H1 (cell line): ENCODE data around the gene LRRC32. TPM values are rescaled to one million over a fixed set of nuclear protein-coding genes. Genes with fewer than 3 reads are reported as not detected.

ENCODE experiments used
- CTCF ChIA-PET: fragments of 300-600 bp; sonication (Branson Sonifier 250); formaldehyde crosslinking; loops from one replicate; lab custom pipeline; 2021; ENCODE audit not compliant: partially characterized antibody; lab: Charles Lee
- POLR2A ChIA-PET: fragments of 300-600 bp; sonication (Branson Sonifier 250); formaldehyde crosslinking; loops from one replicate; lab custom pipeline; 2021; ENCODE audit warnings: inconsistent platforms; ENCODE audit not compliant: partially characterized antibody; lab: Charles Lee
- DNase-seq, 2 experiments: peaks; one replicate each; pipeline versions ENCODE4 v3.0.0 to v3.0.0-alpha.2; 2010 to 2022; ENCODE audit warnings: low spot score in 2 of 2, low read depth in 1 of 2, mixed read lengths in 1 of 2
- FAIRE-seq: peaks from 2 replicates; lab custom pipeline; 2011; peaks lifted over from hg19 to GRCh38; lab: Jason Lieb, UNC
- H2AFZ ChIP-seq: 2 replicates; pipeline ENCODE4 v1.8.1; 2012; ENCODE audit warnings: low read length, inconsistent platforms
- H2AK5ac ChIP-seq: 2 replicates; pipeline ENCODE4 v1.6.1; 2013; ENCODE audit warnings: low read depth, low read length
- H2BK120ac ChIP-seq: replicated peaks from 2 replicates; pipeline ENCODE3; 2013; ENCODE audit warnings: low read depth, low read length, inconsistent platforms
- H2BK12ac ChIP-seq: 2 replicates; pipeline ENCODE4 v1.6.1; 2013; ENCODE audit warnings: low read depth, low read length
- H2BK15ac ChIP-seq: 2 replicates; pipeline ENCODE4 v1.6.1; 2013; ENCODE audit warnings: low read length
- H2BK20ac ChIP-seq: 2 replicates; pipeline ENCODE4 v1.6.1; 2013; ENCODE audit warnings: low read length
- H2BK5ac ChIP-seq: 2 replicates; pipeline ENCODE4 v1.6.1; 2013; ENCODE audit warnings: low read depth, low read length
- H3K14ac ChIP-seq: 2 replicates; pipeline ENCODE4 v1.6.1; 2013; ENCODE audit warnings: inconsistent platforms; ENCODE audit not compliant: insufficient read length
- H3K18ac ChIP-seq: 2 replicates; pipeline ENCODE4 v1.6.1; 2013; ENCODE audit warnings: low read length; ENCODE audit errors: extremely low read depth
- H3K23ac ChIP-seq: 2 replicates; pipeline ENCODE4 v1.6.1; 2013; ENCODE audit warnings: inconsistent platforms; ENCODE audit not compliant: insufficient read length
- H3K23me2 ChIP-seq: 2 replicates; pipeline ENCODE4 v1.6.1; 2013; ENCODE audit warnings: low read depth, low read length
- H3K27ac ChIP-seq: 2 replicates; pipeline ENCODE4 v1.6.1; 2011; ENCODE audit warnings: low read depth, low read length, inconsistent platforms
- H3K27me3 ChIP-seq, 4 experiments: replicated peaks in 1 of 4; 1 replicate in 1 of 4; 2 replicates in 3 of 4; pipeline versions ENCODE4 v1.6.1 to v1.8.1; 2011 to 2013; ENCODE audit warnings: low read length in 3 of 4, mild to moderate bottlenecking in 3 of 4, inconsistent platforms in 2 of 4, mixed read lengths in 2 of 4, moderate library complexity in 1 of 4; ENCODE audit not compliant: control insufficient read depth in 3 of 4, insufficient read depth in 3 of 4; ENCODE audit errors: extremely low read depth in 1 of 4
- H3K36me3 ChIP-seq, 4 experiments: 2 replicates each; pipeline versions ENCODE4 v1.6.1 to v1.8.1; 2011 to 2013; ENCODE audit warnings: mild to moderate bottlenecking in 4 of 4, low read length in 3 of 4, moderate library complexity in 2 of 4, control low read depth in 1 of 4, inconsistent platforms in 1 of 4; ENCODE audit not compliant: insufficient read depth in 4 of 4, control insufficient read depth in 2 of 4
- H3K4ac ChIP-seq: replicated peaks from 2 replicates; pipeline ENCODE3; 2013; ENCODE audit warnings: low read length, low read depth, mixed read lengths, inconsistent platforms; ENCODE audit not compliant: insufficient read length
- H3K4me1 ChIP-seq, 4 experiments: replicated peaks in 1 of 4; 1 replicate in 1 of 4; 2 replicates in 3 of 4; pipeline versions ENCODE4 v1.6.1 to v1.8.1; 2011 to 2013; ENCODE audit warnings: low read length in 3 of 4, inconsistent platforms in 2 of 4, mixed read lengths in 1 of 4; ENCODE audit not compliant: insufficient read depth in 4 of 4, control insufficient read depth in 3 of 4
- H3K4me2 ChIP-seq, 2 experiments: 2 replicates each; pipeline versions ENCODE4 v1.6.1 to v1.8.1; 2011 to 2013; ENCODE audit warnings: low read depth in 2 of 2, low read length in 2 of 2, control low read depth in 1 of 2, inconsistent platforms in 1 of 2, mild to moderate bottlenecking in 1 of 2; ENCODE audit not compliant: insufficient read depth in 1 of 2
- H3K4me3 ChIP-seq, 4 experiments: fragments of 200-600, 300-600 bp in 1 of 4; sonication (generic), shearing (Covaris generic), sonication (Bioruptor Twin) in 1 of 4; 2 replicates each; pipeline versions ENCODE4 v1.5.1 to v1.8.1; 2011 to 2016; ENCODE audit warnings: low read length in 4 of 4, low read depth in 3 of 4, control low read depth in 2 of 4, inconsistent platforms in 2 of 4, mild to moderate bottlenecking in 2 of 4, mixed read lengths in 1 of 4, moderate library complexity in 1 of 4; ENCODE audit not compliant: insufficient read depth in 2 of 4; ENCODE audit errors: extremely low read depth in 1 of 4
- H3K56ac ChIP-seq: replicated peaks from 2 replicates; pipeline ENCODE3; 2013; ENCODE audit warnings: low read depth, mild to moderate bottlenecking, mixed read lengths, low read length, inconsistent platforms; ENCODE audit not compliant: insufficient read length
- H3K79me1 ChIP-seq: 2 replicates; pipeline ENCODE4 v1.6.1; 2013; ENCODE audit warnings: low read depth, low read length, control low read depth
- H3K79me2 ChIP-seq, 2 experiments: 2 replicates each; pipeline versions ENCODE4 v1.6.1 to v1.8.1; 2012 to 2013; ENCODE audit warnings: low read length in 2 of 2, mild to moderate bottlenecking in 2 of 2, inconsistent platforms in 1 of 2; ENCODE audit not compliant: insufficient read depth in 2 of 2, control insufficient read depth in 1 of 2
- H3K9ac ChIP-seq, 4 experiments: replicated peaks in 1 of 4; 1 replicate in 1 of 4; 2 replicates in 3 of 4; pipeline versions ENCODE4 v1.6.1 to v1.8.1; 2011 to 2013; ENCODE audit warnings: low read depth in 3 of 4, low read length in 3 of 4, control low read depth in 2 of 4, mild to moderate bottlenecking in 2 of 4, moderate library complexity in 2 of 4, inconsistent platforms in 1 of 4; ENCODE audit errors: extremely low read depth in 1 of 4
- H3K9me3 ChIP-seq, 2 experiments: 2 replicates each; pipeline versions ENCODE4 v1.6.1 to v1.8.1; 2012 to 2013; ENCODE audit warnings: mild to moderate bottlenecking in 2 of 2, moderate library complexity in 2 of 2, control low read depth in 1 of 2, inconsistent platforms in 1 of 2, low read depth in 1 of 2, low read length in 1 of 2, mixed read lengths in 1 of 2; ENCODE audit not compliant: insufficient read depth in 2 of 2
- H4K20me1 ChIP-seq, 2 experiments: replicated peaks in 1 of 2; 2 replicates each; pipeline versions ENCODE3 to v1.8.1; 2011 to 2013; ENCODE audit warnings: inconsistent platforms in 2 of 2, low read length in 2 of 2, mild to moderate bottlenecking in 1 of 2; ENCODE audit not compliant: insufficient read depth in 2 of 2, control insufficient read depth in 1 of 2
- H4K5ac ChIP-seq: 2 replicates; pipeline ENCODE4 v1.6.1; 2013; ENCODE audit warnings: low read length, low read depth, mixed read lengths, inconsistent platforms; ENCODE audit not compliant: insufficient read length
- H4K8ac ChIP-seq: 2 replicates; pipeline ENCODE4 v1.8.0; 2013; ENCODE audit warnings: mild to moderate bottlenecking, moderate library complexity, low read length, inconsistent platforms; ENCODE audit not compliant: insufficient read depth; ENCODE audit errors: extremely low read depth
- H4K91ac ChIP-seq: replicated peaks from 2 replicates; pipeline ENCODE3; 2013; ENCODE audit warnings: low read length, mixed read lengths, inconsistent platforms; ENCODE audit not compliant: insufficient read length
- CEBPB ChIP-seq: IDR thresholded peaks from 2 replicates; pipeline ENCODE4 v1.6.1; 2012; ENCODE audit warnings: low read depth, low read length
- CTBP2 ChIP-seq: IDR thresholded peaks from 2 replicates; pipeline ENCODE4 v1.7.0; 2011; ENCODE audit warnings: borderline replicate concordance, mild to moderate bottlenecking, moderate library complexity, mixed read lengths, low read length; ENCODE audit not compliant: insufficient read depth, insufficient read length
- PHF8 ChIP-seq: fragments of 200-600 bp; sonication (generic); conservative IDR thresholded peaks from 2 replicates; pipeline ENCODE4 v1.7.1; 2012; ENCODE audit warnings: low read depth, mild to moderate bottlenecking, inconsistent platforms, low read length, moderate library complexity
- RXRA ChIP-seq: IDR thresholded peaks from 2 replicates; pipeline ENCODE4 v1.6.1; 2011; ENCODE audit warnings: low read depth, mild to moderate bottlenecking, low read length, moderate library complexity; ENCODE audit not compliant: insufficient read depth
- WGBS, 2 experiments: shearing (Covaris generic) in 1 of 2; methylation state at CpG; one replicate each; pipeline versions ENCODE4 v1.1.6 to v1.1.7; 2013 to 2015; ENCODE audit warnings: low lambda C conversion rate in 2 of 2, mixed read lengths in 2 of 2, inconsistent platforms in 1 of 2, low coverage in 1 of 2, missing lambda C conversion rate in 1 of 2; ENCODE audit not compliant: insufficient replicate concordance in 2 of 2, insufficient coverage in 1 of 2, insufficient read length in 1 of 2; ENCODE audit errors: extremely low coverage in 1 of 2, missing lambda C conversion rate in 1 of 2; 5-methylcytosine and 5-hydroxymethylcytosine counted together
- polyA plus RNA-seq, 7 experiments: library from polyadenylated mRNA; depleted of rRNA in 3 of 7; stranded (reverse) in 5 of 7; unstranded in 2 of 7; fragments of >200 nt in 5 of 7; fragments of 200-250 nt in 2 of 7; gene quantifications; 1 replicate in 5 of 7; 2 replicates in 1 of 7; 4 replicates in 1 of 7; pipeline versions ENCODE4 v1.2.1 to v1.2.3, GENCODE V29; 2011 to 2013; ENCODE audit warnings: missing spikeins in 2 of 7, mixed read lengths in 2 of 7
- total RNA-seq: library from RNA; stranded (reverse); fragmentation: NEBNext Ultra II Directional; extraction: Animal tissue kit (Norgen Biotek cat#: 25700); gene quantifications from 2 replicates; pipeline ENCODE4 v1.2.1, GENCODE V29; 2021

LRRC32 gene
- total and polyA plus RNA-seq, 2 of the 8 experiments (the other 6 are each of a cell fraction or from before 2014, with no cell fraction given), result 0.99 to 1.9 TPM

- no peaks in the 10 kb centered on the region for H3K79me1 ChIP-seq
- H2AK5ac ChIP-seq, result no peak overlapping the region
- DNase-seq (no peak), FAIRE-seq (no peak)
- no peak for TF ChIP-seq CTBP2
- TF ChIP-seq PHF8, result no peak
- no peak for TF ChIP-seq CEBPB
- TF ChIP-seq RXRA, result no peak
- H3K9me3 ChIP-seq, result no peaks in the 10 kb centered on the region
- H3K27me3 ChIP-seq, result peaks cover 0 to under 1% (median under 1%) of the 10 kb centered on the region in 4 experiments; a peak in 1 of 7 replicates
- H2AFZ ChIP-seq, result no peak overlapping the region
- H3K4me2 ChIP-seq, result no peak overlapping the region
- no peak overlapping the region for H3K56ac ChIP-seq
- no peak overlapping the region for H4K5ac ChIP-seq
- H2BK12ac ChIP-seq, result 0 out of 2 replicates have a peak overlapping the region, but pooled peaks have one; percentile 17
- no peak overlapping the region for H3K9ac ChIP-seq
- peaks cover 0 to 2% of the 10 kb centered on the region in 2 experiments for H4K20me1 ChIP-seq
- WGBS, 2 experiments, result 89% methylated on average over 16 of the region's 16 CpGs; no CpG with 5 or more reads in 1 of the 2 experiments
- no peaks in the 10 kb centered on the region for H3K36me3 ChIP-seq
- no peaks in the 10 kb centered on the region for H3K23me2 ChIP-seq
- no peak overlapping the region for H2BK5ac ChIP-seq
- H3K79me2 ChIP-seq, result no peaks in the 10 kb centered on the region
- H3K27ac ChIP-seq, result no peak overlapping the region
- H4K8ac ChIP-seq, result no peak overlapping the region
- no peak overlapping the region for H3K4ac ChIP-seq
- H2BK15ac ChIP-seq, result 0 out of 2 replicates have a peak overlapping the region, but pooled peaks have one; percentile 72
- no peak overlapping the region for H3K14ac ChIP-seq
- no peak overlapping the region for H3K4me3 ChIP-seq
- H2BK20ac ChIP-seq, result no peak overlapping the region
- no peak overlapping the region for H3K18ac ChIP-seq
- no peak overlapping the region for H3K23ac ChIP-seq
- H4K91ac ChIP-seq, result no peak overlapping the region
- ChIA-PET POLR2A (no interaction called here), CTCF (interaction anchor here (0.8 to 8.7 kb wide), 9 partner anchors 9 to 98 kb away, joined by 3 to 62 read pairs (median 6); no protein-coding TSS in a partner anchor)
- H3K4me1 ChIP-seq, result no peaks in the 10 kb centered on the region
- no peak overlapping the region for H2BK120ac ChIP-seq
Observed at GRCh38 chr11:76676636-76677457, 6.3 kb upstream of the LRRC32 start.
